Heart left ventricle (tissue), 13 donors: Measurements from ENCODE around the gene CCDC178.

ENCODE experiments used
- CTCF ChIP-seq, 12 donors: fragments of 200-600 bp; sonication (generic) in 4 of 12; IDR thresholded peaks; one replicate each; pipeline versions ENCODE4 v1.5.0 to v1.8.0; 2018 to 2022; ENCODE audit warnings: antibody characterized with exemption in 12 of 12, mild to moderate bottlenecking in 5 of 12
- POLR2A ChIP-seq, 2 donors: fragments of 450-650 bp; IDR thresholded peaks; one replicate each; pipeline ENCODE4 v1.6.1; 2017; ENCODE audit warnings: antibody characterized with exemption in 2 of 2, mild to moderate bottlenecking in 2 of 2, moderate library complexity in 2 of 2
- donor health status: ischemic (EF 13 %, LVEDD 7.1; RV severe dilation, severe dysfunction).
- donor health status: DM: no; HTN: yes; CAD: no.
- donor health status: DM: no; HTN: no; CAD: no.
- donor health status: ischemic (EF 25% LVEDD 6.9; RV normal size, moderate dysfunction).
- donor health status: ischemic (EF 25% LVEDD 5.7; RV mildly dilated, moderate dysfunction).
- donor health status: ischemic (EF 35%, LVEDD 5.7; RV mildly dilated, moderate dysfunction).
- donor health status: nonischemic (EF 11% LVEDD 7.7; RV severe dilation, severe dysfunction).
- donor health status: DM: yes; HTN: yes; CAD: no.
- donor health status: PGD.
- donor health status: ischemic (EF 29% LVEDD 5.4; RV normal size, mild dysfunction).
- donor health status: nonischemic (EF 23%, LVEDD 6.1; RV moderate dilation, normal function).

- TF ChIP-seq CTCF (IDR thresholded peaks at IDR 0.05) = no peak
- TF ChIP-seq POLR2A (IDR thresholded peaks at IDR 0.05) = no peak
Measured at GRCh38 chr18:33212363-33212762, 228.2 kb downstream of the CCDC178 start.
